ENCODE data around the gene SYT4.

Gene SYT4

GRCh38 chr18:43271593-43272432, 5.5 kb downstream of the SYT4 start:
- in situ Hi-C loops (cut with MboI; ENCODE audit: low pct_unique_long_range_greater_than_20kb, low sequenced_read_pairs, unreplicated experiment): no loop called here
- DNase-seq (ENCODE audit: low spot score): peak; percentile 33
- peak; percentile 69 for TF ChIP-seq CTCF (IDR thresholded peaks at IDR 0.05; ENCODE audit: extremely low read depth, insufficient read depth, missing control alignments)

GRCh38 chr18:43267818-43268217, 9.5 kb downstream of the SYT4 start:
- TF ChIP-seq CTCF (IDR thresholded peaks at IDR 0.05; ENCODE audit: extremely low read depth, insufficient read depth, missing control alignments): no peak
- in situ Hi-C loops (cut with MboI; ENCODE audit: low pct_unique_long_range_greater_than_20kb, low sequenced_read_pairs, unreplicated experiment): no loop called here
- no peak for DNase-seq (ENCODE audit: low spot score)

GRCh38 chr18:43265465-43265864, 11.8 kb downstream of the SYT4 start:
- DNase-seq (ENCODE audit: low spot score): no peak
- TF ChIP-seq CTCF (IDR thresholded peaks at IDR 0.05; ENCODE audit: extremely low read depth, insufficient read depth, missing control alignments): no peak
- in situ Hi-C loops (cut with MboI; ENCODE audit: low pct_unique_long_range_greater_than_20kb, low sequenced_read_pairs, unreplicated experiment): no loop called here

GRCh38 chr18:43248610-43249249, 28.6 kb downstream of the SYT4 start:
- TF ChIP-seq CTCF (IDR thresholded peaks at IDR 0.05; ENCODE audit: extremely low read depth, insufficient read depth, missing control alignments): no peak
- DNase-seq (ENCODE audit: low spot score): no peak
- in situ Hi-C loops (cut with MboI; ENCODE audit: low pct_unique_long_range_greater_than_20kb, low sequenced_read_pairs, unreplicated experiment): no loop called here

- in situ Hi-C loops (cut with MboI; ENCODE audit: low pct_unique_long_range_greater_than_20kb, low sequenced_read_pairs, unreplicated experiment): no loop called here
- DNase-seq (ENCODE audit: low spot score): no peak
- no peak for TF ChIP-seq CTCF (IDR thresholded peaks at IDR 0.05; ENCODE audit: extremely low read depth, insufficient read depth, missing control alignments)
These were observed 29.3 kb downstream of the SYT4 start for GRCh38 chr18:43247944-43248343.

GRCh38 chr18:43238429-43238828, 38.9 kb downstream of the SYT4 start:
- in situ Hi-C loops (cut with MboI; ENCODE audit: low pct_unique_long_range_greater_than_20kb, low sequenced_read_pairs, unreplicated experiment): no loop called here
- TF ChIP-seq CTCF (IDR thresholded peaks at IDR 0.05; ENCODE audit: extremely low read depth, insufficient read depth, missing control alignments): no peak
- DNase-seq (ENCODE audit: low spot score): no peak
